H1 (cell line): ENCODE results near the gene GPNMB. TPM values are rescaled to one million over a fixed set of nuclear protein-coding genes. Genes with fewer than 3 reads are reported as not detected.

Source experiments
- ATF2 ChIP-seq: IDR thresholded peaks from 2 replicates; pipeline ENCODE4 v1.6.1; 2012; ENCODE audit warnings: low read length, inconsistent platforms
- KDM1A ChIP-seq: fragments of 200-600, 300-600 bp; sonication (generic); IDR thresholded peaks from 2 replicates; pipeline ENCODE4 v1.7.1; 2016; ENCODE audit warnings: mild to moderate bottlenecking, low read length, borderline replicate concordance
- KDM4A ChIP-seq: IDR thresholded peaks from one replicate; pipeline ENCODE4 v1.7.1; 2012; ENCODE audit warnings: low read depth, mild to moderate bottlenecking, moderate library complexity, low read length, inconsistent platforms; ENCODE audit not compliant: severe bottlenecking
- POLR2A ChIP-seq, 2 experiments: IDR thresholded peaks; 1 replicate in 1 of 2; 2 replicates in 1 of 2; pipeline ENCODE4 v1.6.1; 2011; ENCODE audit warnings: low read depth in 2 of 2, low read length in 2 of 2, mild to moderate bottlenecking in 2 of 2; ENCODE audit errors: control extremely low read depth in 1 of 2
- polyA plus RNA-seq, 7 experiments: library from polyadenylated mRNA; depleted of rRNA in 3 of 7; stranded (reverse) in 5 of 7; unstranded in 2 of 7; fragments of >200 nt in 5 of 7; fragments of 200-250 nt in 2 of 7; gene quantifications; 1 replicate in 5 of 7; 2 replicates in 1 of 7; 4 replicates in 1 of 7; pipeline versions ENCODE4 v1.2.1 to v1.2.3, GENCODE V29; 2011 to 2013; ENCODE audit warnings: missing spikeins in 2 of 7, mixed read lengths in 2 of 7
- total RNA-seq: library from RNA; stranded (reverse); fragmentation: NEBNext Ultra II Directional; extraction: Animal tissue kit (Norgen Biotek cat#: 25700); gene quantifications from 2 replicates; pipeline ENCODE4 v1.2.1, GENCODE V29; 2021

Gene GPNMB
- total and polyA plus RNA-seq, 2 of the 8 experiments (the other 6 are each of a cell fraction or from before 2014, with no cell fraction given) = 1.1 to 1.4 TPM

- no peak for TF ChIP-seq POLR2A (IDR thresholded peaks at IDR 0.05; ENCODE audit: control extremely low read depth in 1 of 2, low read depth in 2 of 2, low read length in 2 of 2)
- TF ChIP-seq KDM1A = no peak
- no peak for TF ChIP-seq ATF2
- TF ChIP-seq KDM4A = no peak
- TF ChIP-seq, all 59 proteins: peak for 0
Measured at GRCh38 chr7:23306936-23307521, 60.5 kb downstream of the GPNMB start (continued).
